Liver (tissue), 3 donors: Measurements from ENCODE around the gene WFIKKN2.

Experiments used
- ATF3 ChIP-seq: IDR thresholded peaks from 2 replicates; pipeline ENCODE4 v1.6.1; 2016; ENCODE audit warnings: antibody characterized with exemption
- CTCF ChIP-seq: fragments of 150-350 bp; IDR thresholded peaks from 2 replicates; pipeline ENCODE4 v1.5.1; 2017; ENCODE audit warnings: improper control_type of control experiment, low read depth, low read length; ENCODE audit not compliant: missing input control
- EGR1 ChIP-seq, 2 donors: IDR thresholded peaks; 2 replicates each; pipeline ENCODE4 v1.6.1; 2016 to 2018; ENCODE audit warnings: antibody characterized with exemption in 2 of 2, low read depth in 2 of 2
- FOXA1 ChIP-seq: IDR thresholded peaks from 2 replicates; pipeline ENCODE4 v1.6.1; 2016; ENCODE audit warnings: antibody characterized with exemption
- JUND ChIP-seq, 2 donors: IDR thresholded peaks; 2 replicates each; pipeline ENCODE4 v1.6.1; 2016; ENCODE audit warnings: antibody characterized with exemption in 2 of 2
- NR2F2 ChIP-seq: IDR thresholded peaks from 2 replicates; pipeline ENCODE4 v1.6.1; 2016; ENCODE audit warnings: antibody characterized with exemption
- RAD21 ChIP-seq, 2 donors: IDR thresholded peaks; 2 replicates each; pipeline ENCODE4 v1.6.1; 2016; ENCODE audit warnings: antibody characterized with exemption in 2 of 2, mild to moderate bottlenecking in 2 of 2
- REST ChIP-seq: IDR thresholded peaks from 2 replicates; pipeline ENCODE4 v1.6.1; 2016; ENCODE audit warnings: antibody characterized with exemption, mild to moderate bottlenecking
- RXRA ChIP-seq, 2 donors: IDR thresholded peaks; 2 replicates each; pipeline ENCODE4 v1.6.1; 2017 to 2018; ENCODE audit warnings: antibody characterized with exemption in 2 of 2, mild to moderate bottlenecking in 1 of 2
- SP1 ChIP-seq: IDR thresholded peaks from 2 replicates; pipeline ENCODE4 v1.6.1; 2018; ENCODE audit warnings: antibody characterized with exemption, mild to moderate bottlenecking
- TAF1 ChIP-seq: conservative IDR thresholded peaks from 2 replicates; pipeline ENCODE4 v1.6.1; 2016; ENCODE audit warnings: antibody characterized with exemption, mild to moderate bottlenecking
- YY1 ChIP-seq: IDR thresholded peaks from 2 replicates; pipeline ENCODE4 v1.6.1; 2016; ENCODE audit warnings: antibody characterized with exemption, mild to moderate bottlenecking
- ZBTB33 ChIP-seq: IDR thresholded peaks from 2 replicates; pipeline ENCODE4 v1.6.1; 2016; ENCODE audit warnings: antibody characterized with exemption
- donor health status: healthy.
- donor health status: healthy.

GRCh38 chr17:50834429-50835300, 721 bp upstream of the WFIKKN2 start:
- no peak for TF ChIP-seq CTCF
- TF ChIP-seq NR2F2: no peak
- TF ChIP-seq ZBTB33: no peak
- TF ChIP-seq RXRA (IDR thresholded peaks at IDR 0.05): no peak
- TF ChIP-seq TAF1: no peak
- no peak for TF ChIP-seq ATF3
- no peak for TF ChIP-seq RAD21 (IDR thresholded peaks at IDR 0.05)
- no peak for TF ChIP-seq YY1
- TF ChIP-seq REST: no peak
- TF ChIP-seq EGR1 (IDR thresholded peaks at IDR 0.05; ENCODE audit: low read depth in 2 of 2): no peak
- TF ChIP-seq SP1: no peak
- no peak for TF ChIP-seq FOXA1
- no peak for TF ChIP-seq JUND (IDR thresholded peaks at IDR 0.05)
